Measurements from ENCODE around the gene FOXN3.
"Not testable (repeated sequence)": the region's sequence is repeated elsewhere in the genome, so short reads cannot be mapped to it uniquely, and the experiment has no call there.

Gene FOXN3

DNA sequence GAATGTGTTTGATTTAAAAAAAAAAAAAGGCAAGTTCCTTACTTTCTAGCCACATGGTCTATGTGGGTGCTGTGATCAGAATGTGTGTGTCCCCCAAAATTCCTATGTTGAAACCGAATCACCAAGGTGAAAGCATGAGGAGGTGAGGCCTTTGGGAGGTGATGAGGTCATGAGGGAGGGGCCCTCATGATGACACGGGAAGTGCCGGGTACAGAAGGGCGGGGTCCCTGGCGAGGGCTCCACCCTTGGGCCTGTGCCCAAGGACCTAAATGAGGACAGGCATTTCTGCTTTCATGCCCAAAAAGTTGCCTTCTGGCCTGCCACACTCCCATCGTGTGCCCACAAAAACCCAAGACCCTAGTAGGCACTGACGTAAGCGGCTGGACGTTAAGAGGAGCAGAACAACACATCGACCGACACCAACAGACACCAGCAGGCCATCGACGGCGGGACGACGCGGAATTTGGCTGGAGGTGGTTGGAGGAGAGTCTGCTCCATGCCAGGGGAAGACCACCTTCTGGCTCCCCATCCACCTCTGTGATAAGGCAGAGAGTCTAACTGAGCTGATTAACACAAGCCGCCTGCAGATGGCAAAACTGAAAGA, 211.8 kb downstream of the FOXN3 start:
- Histone ChIP-seq H3K4me3 (ENCODE audit: low read depth, low read length) (no peak overlapping the region), H3K27me3 (replicated peaks) (no peaks in the 10 kb centered on the region), H3K27ac (no peak overlapping the region), H3K36me3 (replicated peaks) (no peaks in the 10 kb centered on the region)
- no peak for DNase-seq
- TF ChIP-seq, protein P1, sequence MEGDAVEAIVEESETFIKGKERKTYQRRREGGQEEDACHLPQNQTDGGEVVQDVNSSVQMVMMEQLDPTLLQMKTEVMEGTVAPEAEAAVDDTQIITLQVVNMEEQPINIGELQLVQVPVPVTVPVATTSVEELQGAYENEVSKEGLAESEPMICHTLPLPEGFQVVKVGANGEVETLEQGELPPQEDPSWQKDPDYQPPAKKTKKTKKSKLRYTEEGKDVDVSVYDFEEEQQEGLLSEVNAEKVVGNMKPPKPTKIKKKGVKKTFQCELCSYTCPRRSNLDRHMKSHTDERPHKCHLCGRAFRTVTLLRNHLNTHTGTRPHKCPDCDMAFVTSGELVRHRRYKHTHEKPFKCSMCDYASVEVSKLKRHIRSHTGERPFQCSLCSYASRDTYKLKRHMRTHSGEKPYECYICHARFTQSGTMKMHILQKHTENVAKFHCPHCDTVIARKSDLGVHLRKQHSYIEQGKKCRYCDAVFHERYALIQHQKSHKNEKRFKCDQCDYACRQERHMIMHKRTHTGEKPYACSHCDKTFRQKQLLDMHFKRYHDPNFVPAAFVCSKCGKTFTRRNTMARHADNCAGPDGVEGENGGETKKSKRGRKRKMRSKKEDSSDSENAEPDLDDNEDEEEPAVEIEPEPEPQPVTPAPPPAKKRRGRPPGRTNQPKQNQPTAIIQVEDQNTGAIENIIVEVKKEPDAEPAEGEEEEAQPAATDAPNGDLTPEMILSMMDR (IDR thresholded peaks at IDR 0.05; ENCODE audit: low read depth, low read length, missing control alignments): no peak
- in situ Hi-C loops (cut with HindIII; ENCODE audit: low pct_ligation_motif_present, low sequenced_read_pairs): no loop called here

DNA sequence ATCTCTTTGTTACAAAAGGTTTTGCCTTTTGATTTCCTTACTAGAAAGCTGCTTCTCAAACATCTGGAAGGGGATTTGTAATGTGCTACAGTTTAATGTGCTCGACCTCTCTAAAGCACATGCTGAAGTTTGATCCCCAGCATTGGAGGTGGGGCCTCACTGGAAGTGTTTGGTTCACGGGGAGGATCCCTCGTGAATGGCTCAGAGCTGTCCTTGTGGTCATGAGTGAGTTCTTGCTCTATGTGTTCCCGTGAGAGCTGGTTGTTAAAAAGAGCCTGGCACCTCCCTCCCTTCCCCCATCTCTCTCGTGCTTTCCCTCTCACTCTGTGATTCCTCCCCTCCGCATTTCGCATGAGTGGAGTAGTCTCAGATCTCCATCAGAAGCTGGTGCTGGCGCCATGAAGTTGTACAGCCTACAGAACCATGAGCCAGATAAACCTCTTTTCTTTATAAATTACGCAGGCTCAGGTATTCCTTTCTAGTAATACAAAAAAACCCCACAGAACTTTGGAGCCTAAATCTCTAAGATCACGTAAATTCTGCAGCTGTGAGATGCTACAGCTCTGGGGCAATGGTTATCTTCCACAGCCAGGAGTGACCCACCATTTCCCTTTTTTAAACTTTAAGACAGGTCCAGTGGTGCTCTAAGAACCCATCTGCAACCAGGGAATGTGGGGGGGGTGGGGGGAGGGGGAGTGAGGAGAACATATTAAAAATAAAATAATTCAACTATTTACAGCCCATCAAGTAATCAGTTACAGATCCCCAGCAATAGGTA, 214.4 kb downstream of the FOXN3 start:
- Histone ChIP-seq H3K4me3 (ENCODE audit: low read depth, low read length) (no peak overlapping the region), H3K36me3 (replicated peaks) (no peaks in the 10 kb centered on the region), H3K27me3 (replicated peaks) (no peaks in the 10 kb centered on the region), H3K27ac (no peak overlapping the region)
- in situ Hi-C loops (cut with HindIII; ENCODE audit: low pct_ligation_motif_present, low sequenced_read_pairs): no loop called here
- TF ChIP-seq, protein P1 (IDR thresholded peaks at IDR 0.05; ENCODE audit: low read depth, low read length, missing control alignments): no peak
- no peak for DNase-seq

GRCh38 chr14:89201645-89202044, 215.4 kb downstream of the FOXN3 start:
- DNase-seq: no peak
- in situ Hi-C loops (cut with HindIII; ENCODE audit: low pct_ligation_motif_present, low sequenced_read_pairs): no loop called here
- Histone ChIP-seq H3K4me3 (ENCODE audit: low read depth, low read length) (no peak overlapping the region), H3K27ac (no peak overlapping the region), H3K36me3 (replicated peaks) (no peaks in the 10 kb centered on the region), H3K27me3 (replicated peaks) (no peaks in the 10 kb centered on the region)
- TF ChIP-seq, protein P1 (IDR thresholded peaks at IDR 0.05; ENCODE audit: low read depth, low read length, missing control alignments): no peak

- H3K27ac ChIP-seq; H3K27me3 ChIP-seq (replicated peaks); in situ Hi-C loops (cut with HindIII; ENCODE audit: low pct_ligation_motif_present, low sequenced_read_pairs); DNase-seq; H3K36me3 ChIP-seq (replicated peaks); H3K4me3 ChIP-seq (ENCODE audit: low read depth, low read length): not testable (repeated sequence)
Measured at GRCh38 chr14:89199357-89199756, 217.7 kb downstream of the FOXN3 start.

- H3K36me3 ChIP-seq (replicated peaks): no peaks in the 10 kb centered on the region
- no peak overlapping the region for H3K27ac ChIP-seq
- DNase-seq: no peak
- TF ChIP-seq, protein P1 (IDR thresholded peaks at IDR 0.05; ENCODE audit: low read depth, low read length, missing control alignments): no peak
- in situ Hi-C loops (cut with HindIII; ENCODE audit: low pct_ligation_motif_present, low sequenced_read_pairs): no loop called here
- no peak overlapping the region for H3K4me3 ChIP-seq (ENCODE audit: low read depth, low read length)
- H3K27me3 ChIP-seq (replicated peaks): no peaks in the 10 kb centered on the region
Measured at GRCh38 chr14:89198544-89199329, 218.3 kb downstream of the FOXN3 start.

DNA sequence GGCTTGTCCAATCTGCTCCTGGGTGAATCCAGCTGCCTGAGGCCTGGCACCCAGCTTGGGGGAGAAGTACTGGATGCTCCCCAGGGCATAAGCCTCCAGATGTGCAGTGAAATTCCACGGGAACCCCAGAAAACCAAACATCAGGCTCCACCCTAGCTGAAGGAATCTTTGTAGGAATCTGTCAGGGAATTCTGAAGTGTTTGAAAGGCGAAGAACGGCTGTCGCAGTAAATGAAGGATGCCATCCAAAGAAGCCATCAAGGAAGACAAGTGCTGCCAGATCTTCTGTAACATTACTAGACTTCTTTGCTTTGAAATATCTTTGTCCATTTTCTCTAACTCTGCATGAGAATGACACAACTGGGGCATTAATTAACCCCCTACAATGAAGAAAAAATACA, 219.4 kb downstream of the FOXN3 start:
- Histone ChIP-seq H3K36me3 (replicated peaks) (no peaks in the 10 kb centered on the region), H3K27me3 (replicated peaks) (no peaks in the 10 kb centered on the region), H3K4me3 (ENCODE audit: low read depth, low read length) (no peak overlapping the region), H3K27ac (no peak overlapping the region)
- TF ChIP-seq, protein P1 (IDR thresholded peaks at IDR 0.05; ENCODE audit: low read depth, low read length, missing control alignments): no peak
- in situ Hi-C loops (cut with HindIII; ENCODE audit: low pct_ligation_motif_present, low sequenced_read_pairs): no loop called here
- DNase-seq: no peak
